HUES64 (cell line): ENCODE data around the gene COPS3.

Experiments
- H3K27ac ChIP-seq: 2 replicates; pipeline ENCODE4 v1.7.0; 2013; ENCODE audit warnings: low read depth, low read length, inconsistent platforms
- H3K27me3 ChIP-seq: 2 replicates; pipeline ENCODE4 v1.6.1; 2013; ENCODE audit warnings: mild to moderate bottlenecking, low read length; ENCODE audit not compliant: insufficient read depth
- H3K36me3 ChIP-seq: 2 replicates; pipeline ENCODE4 v1.6.1; 2013; ENCODE audit warnings: mild to moderate bottlenecking, low read length; ENCODE audit not compliant: insufficient read depth
- H3K4me1 ChIP-seq: 2 replicates; pipeline ENCODE4 v1.6.1; 2013; ENCODE audit warnings: mild to moderate bottlenecking, low read length, moderate library complexity; ENCODE audit not compliant: insufficient read depth
- H3K4me3 ChIP-seq: 2 replicates; pipeline ENCODE4 v1.5.1; 2013; ENCODE audit warnings: mild to moderate bottlenecking, low read length, moderate library complexity
- H3K9ac ChIP-seq: 2 replicates; pipeline ENCODE4 v1.6.1; 2013; ENCODE audit warnings: mild to moderate bottlenecking, low read depth, low read length
- H3K9me3 ChIP-seq: 2 replicates; pipeline ENCODE4 v1.6.1; 2013; ENCODE audit warnings: low read depth, low read length; ENCODE audit not compliant: insufficient read depth
- WGBS: fragments of 150-250, 120-280 bp; methylation state at CpG from one replicate; pipeline ENCODE4 v1.1.7; 2013; ENCODE audit warnings: missing lambda C conversion rate; 5-methylcytosine and 5-hydroxymethylcytosine counted together

Gene COPS3

GRCh38 chr17:17214646-17215436 is 66.2 kb downstream of the COPS3 start:
- H3K27ac ChIP-seq = no peak overlapping the region
- H3K36me3 ChIP-seq = peaks cover 71% of the 10 kb centered on the region
- H3K27me3 ChIP-seq = no peaks in the 10 kb centered on the region
- 93% methylated on average over 27 of the region's 27 CpGs for WGBS
- H3K4me3 ChIP-seq = no peak overlapping the region
- H3K9ac ChIP-seq = no peak overlapping the region
- H3K9me3 ChIP-seq = no peaks in the 10 kb centered on the region
- no peaks in the 10 kb centered on the region for H3K4me1 ChIP-seq

GRCh38 chr17:17213775-17214174 is 67.3 kb downstream of the COPS3 start:
- WGBS = 96% methylated on average over 10 of the region's 10 CpGs
- H3K36me3 ChIP-seq = peaks cover 62% of the 10 kb centered on the region
- no peaks in the 10 kb centered on the region for H3K27me3 ChIP-seq
- no peak overlapping the region for H3K4me3 ChIP-seq
- H3K9me3 ChIP-seq = no peaks in the 10 kb centered on the region
- H3K4me1 ChIP-seq = no peaks in the 10 kb centered on the region
- H3K9ac ChIP-seq = no peak overlapping the region
- no peak overlapping the region for H3K27ac ChIP-seq

DNA sequence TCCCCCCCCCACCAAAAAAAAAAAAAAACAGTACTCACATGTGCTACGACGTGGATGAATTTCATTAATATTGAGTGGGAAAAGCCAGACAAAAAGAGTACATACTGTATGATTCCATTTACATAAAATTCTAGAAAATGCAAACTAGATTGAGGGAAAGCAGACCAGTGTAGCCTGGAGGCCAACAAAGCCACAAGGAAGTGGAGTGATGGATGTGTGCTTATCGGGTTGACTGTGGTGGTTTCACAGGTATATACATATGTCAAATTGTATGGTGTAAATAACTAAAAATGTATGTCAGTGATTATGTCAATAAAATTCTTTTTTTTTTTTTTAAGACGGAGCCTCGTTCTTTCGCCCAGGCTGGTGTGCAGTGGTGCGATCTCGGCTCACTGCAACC is 73.0 kb downstream of the COPS3 start:
- 96% methylated on average over 6 of the region's 8 CpGs for WGBS
- H3K4me3 ChIP-seq = no peak overlapping the region
- H3K9ac ChIP-seq = no peak overlapping the region
- no peaks in the 10 kb centered on the region for H3K9me3 ChIP-seq
- no peak overlapping the region for H3K27ac ChIP-seq
- no peaks in the 10 kb centered on the region for H3K4me1 ChIP-seq
- H3K36me3 ChIP-seq = peaks cover 8% of the 10 kb centered on the region
- H3K27me3 ChIP-seq = peaks cover 11% of the 10 kb centered on the region

DNA sequence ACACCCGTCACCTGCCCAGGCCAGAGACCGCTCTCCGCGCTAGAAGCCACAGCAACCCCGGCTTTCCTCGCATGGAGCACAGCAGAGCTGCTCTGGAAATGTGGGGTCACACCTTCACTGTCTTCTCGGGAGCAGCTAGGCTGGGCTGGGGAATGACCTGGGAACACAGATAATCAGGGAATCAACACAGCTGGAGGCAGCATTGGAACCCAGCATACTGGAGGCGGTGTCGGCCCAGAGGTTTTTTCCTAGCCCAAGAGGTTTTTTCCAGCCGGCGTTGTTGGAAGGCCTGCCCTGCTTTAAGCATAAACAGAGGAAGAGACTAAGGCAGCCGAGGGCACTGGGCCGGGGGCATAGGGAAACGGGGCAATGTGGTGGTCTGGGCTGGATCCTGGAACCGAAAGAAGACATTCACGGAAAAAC is 74.1 kb downstream of the COPS3 start:
- 91% methylated on average over 16 of the region's 16 CpGs for WGBS
- Histone ChIP-seq H3K36me3 (0 out of 2 replicates have a peak, but pooled peaks cover under 1% of the 10 kb centered on the region), H3K27ac (no peak overlapping the region), H3K4me1 (no peaks in the 10 kb centered on the region), H3K4me3 (no peak overlapping the region), H3K9ac (no peak overlapping the region), H3K9me3 (no peaks in the 10 kb centered on the region), H3K27me3 (peaks cover 11% of the 10 kb centered on the region)

DNA sequence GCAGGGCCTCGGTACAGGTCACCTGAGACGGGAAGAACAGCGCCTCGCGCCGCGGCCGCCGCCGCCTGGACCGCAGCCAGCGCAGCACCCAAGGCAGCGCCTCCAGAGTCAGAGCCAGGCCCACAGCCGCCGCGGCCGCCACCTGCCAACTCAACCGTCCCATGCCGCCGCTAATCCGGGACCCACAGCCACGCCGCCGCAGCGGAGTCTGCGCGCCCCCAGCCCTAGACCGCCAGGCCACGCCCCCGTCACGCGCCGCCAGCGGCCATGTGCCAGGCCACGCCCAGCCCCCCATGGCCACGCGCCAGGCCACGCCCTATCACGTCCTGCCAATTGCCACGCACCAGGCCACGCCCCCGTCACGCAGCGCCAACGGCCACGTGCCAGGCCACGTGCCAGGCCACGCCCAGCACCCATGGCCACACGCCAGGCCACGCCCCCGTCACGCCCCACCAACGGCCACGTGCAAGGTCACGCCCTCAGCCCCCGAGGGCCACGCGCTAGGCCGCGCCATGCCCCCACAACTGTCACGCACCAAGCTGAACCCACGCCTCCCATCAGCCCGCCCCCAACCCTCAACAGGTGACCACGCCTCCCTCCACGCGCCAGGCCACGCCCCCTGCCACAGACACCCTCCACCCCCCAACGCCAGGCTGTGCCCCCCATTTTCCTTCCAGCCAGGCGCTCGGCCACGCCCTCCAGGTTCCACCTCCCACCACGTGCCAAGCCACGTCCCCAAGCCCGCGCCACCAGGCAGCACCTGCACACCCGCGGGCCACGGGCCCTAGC is 74.7 kb downstream of the COPS3 start, which contains the start of gene PLD6:
Gene PLD6 (minus strand): TSS at position 210 of the 789 bp plus-strand sequence. CDS start 47 bp downstream, at position 163.
- 51% methylated on average over 78 of the region's 78 CpGs for WGBS
- no peaks in the 10 kb centered on the region for H3K9me3 ChIP-seq
- peak within 1 kb of the TSS; percentile 51 for H3K4me3 ChIP-seq
- H3K27ac ChIP-seq = no peak within 1 kb of the TSS
- no peaks in the 10 kb centered on the region for H3K4me1 ChIP-seq
- peak within 1 kb of the TSS; percentile 72 for H3K9ac ChIP-seq
- H3K27me3 ChIP-seq = peaks cover 11% of the 10 kb centered on the region
- no peaks in the 10 kb centered on the region for H3K36me3 ChIP-seq

DNA sequence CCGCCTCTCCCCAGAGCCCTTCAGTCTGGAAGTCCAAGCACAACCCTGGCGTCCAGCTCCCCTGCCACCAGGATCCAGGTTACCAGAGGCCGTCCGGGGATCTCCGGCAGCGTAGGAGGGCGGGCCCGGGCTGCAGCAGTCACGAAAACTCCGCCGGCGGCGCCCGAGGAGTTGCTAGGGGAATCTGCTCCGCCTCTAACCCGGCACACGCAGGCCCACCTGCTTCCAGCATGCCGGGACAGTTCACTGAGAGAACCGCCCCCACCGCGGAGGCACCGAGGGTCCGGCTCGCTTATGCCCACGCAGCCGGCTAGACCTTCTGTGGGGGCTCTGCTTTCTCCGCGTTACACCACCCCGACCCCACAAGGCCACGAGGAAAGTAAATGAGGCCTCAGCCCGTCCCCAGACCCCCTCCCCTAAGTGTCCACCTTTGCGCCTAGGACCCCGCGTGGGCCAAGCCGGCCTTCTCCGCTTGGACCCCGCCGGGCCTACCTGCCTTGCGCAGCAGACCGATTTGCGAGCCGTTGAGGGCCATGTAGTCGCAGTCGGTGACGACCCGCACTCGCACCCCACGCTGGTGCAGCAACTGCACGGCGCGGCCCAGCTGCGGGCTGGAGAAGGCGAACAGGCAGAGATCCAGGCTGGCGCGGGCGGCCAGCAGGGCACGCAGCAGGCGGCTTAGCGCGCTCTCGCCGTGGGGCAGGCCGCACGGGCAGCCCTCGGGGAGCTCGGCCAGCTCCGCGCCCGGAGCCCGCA is 75.5 kb downstream of the COPS3 start:
- Histone ChIP-seq H3K9me3 (no peaks in the 10 kb centered on the region), H3K36me3 (no peaks in the 10 kb centered on the region), H3K4me3 (peak overlapping the region; percentile 51), H3K27me3 (peaks cover 11% of the 10 kb centered on the region), H3K9ac (peak overlapping the region; percentile 72), H3K4me1 (no peaks in the 10 kb centered on the region), H3K27ac (no peak overlapping the region)
- WGBS = 15% methylated on average over 70 of the region's 70 CpGs

DNA sequence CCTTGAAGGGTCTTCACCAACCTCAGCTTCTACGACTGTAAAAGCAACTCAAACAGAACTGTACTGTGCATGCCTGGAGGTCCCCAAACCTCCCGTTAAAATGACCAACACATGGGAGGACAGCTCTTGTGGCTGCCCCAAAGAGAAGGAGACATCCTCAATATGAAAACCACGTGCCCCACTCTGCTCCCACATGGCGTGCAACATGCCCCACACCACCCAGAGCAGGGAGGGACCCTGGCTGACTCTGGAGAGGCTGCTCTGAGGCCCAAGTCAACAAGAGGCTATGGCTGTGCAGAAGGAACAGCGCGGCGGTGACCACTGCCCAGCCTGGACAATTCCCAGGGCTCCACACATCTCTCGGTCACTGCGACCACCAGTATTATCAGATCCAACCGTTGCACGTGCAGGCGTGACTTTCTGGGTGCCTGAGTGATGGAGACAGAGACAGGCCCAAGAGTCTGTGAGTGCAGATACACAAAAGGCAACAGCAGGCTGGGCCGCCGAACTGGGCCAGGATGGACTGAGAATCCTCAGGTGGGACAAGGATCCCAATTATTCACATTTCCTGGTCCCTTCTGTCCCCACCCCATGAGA is 76.3 kb downstream of the COPS3 start:
- no peak overlapping the region for H3K27ac ChIP-seq
- 92% methylated on average over 14 of the region's 14 CpGs for WGBS
- no peak overlapping the region for H3K9ac ChIP-seq
- no peaks in the 10 kb centered on the region for H3K4me1 ChIP-seq
- H3K27me3 ChIP-seq = peaks cover 11% of the 10 kb centered on the region
- no peaks in the 10 kb centered on the region for H3K9me3 ChIP-seq
- no peaks in the 10 kb centered on the region for H3K36me3 ChIP-seq
- no peak overlapping the region; the same call in 1 of the 2 replicates for H3K4me3 ChIP-seq

DNA sequence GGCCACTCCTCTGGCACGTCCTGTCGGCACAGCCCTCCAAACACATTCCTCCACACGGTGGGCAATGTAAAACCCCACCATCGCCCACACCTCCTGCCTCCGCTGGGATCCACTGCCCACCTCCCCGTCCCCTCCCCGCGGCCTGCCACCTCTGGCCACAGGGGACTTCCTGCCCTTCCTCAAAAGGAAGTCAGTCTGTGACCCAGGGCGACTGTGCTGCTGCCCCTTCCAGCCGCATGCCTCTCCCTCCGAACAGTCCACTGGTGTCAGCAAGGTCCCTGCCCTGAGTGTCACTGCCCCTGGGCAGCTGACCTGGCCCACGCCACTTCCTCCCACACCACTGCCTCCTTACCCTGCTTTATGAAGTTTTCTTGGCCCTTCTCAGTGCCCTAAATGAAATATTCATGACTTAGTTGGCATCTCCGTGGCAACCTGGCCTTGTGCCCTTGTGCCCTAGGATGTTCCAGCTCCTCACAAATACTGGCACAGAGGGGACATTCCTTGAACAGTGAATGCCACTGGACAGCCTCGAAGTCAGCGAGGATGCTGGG is 76.9 kb downstream of the COPS3 start:
- no peak overlapping the region for H3K4me3 ChIP-seq
- WGBS = 89% methylated on average over 15 of the region's 15 CpGs

DNA sequence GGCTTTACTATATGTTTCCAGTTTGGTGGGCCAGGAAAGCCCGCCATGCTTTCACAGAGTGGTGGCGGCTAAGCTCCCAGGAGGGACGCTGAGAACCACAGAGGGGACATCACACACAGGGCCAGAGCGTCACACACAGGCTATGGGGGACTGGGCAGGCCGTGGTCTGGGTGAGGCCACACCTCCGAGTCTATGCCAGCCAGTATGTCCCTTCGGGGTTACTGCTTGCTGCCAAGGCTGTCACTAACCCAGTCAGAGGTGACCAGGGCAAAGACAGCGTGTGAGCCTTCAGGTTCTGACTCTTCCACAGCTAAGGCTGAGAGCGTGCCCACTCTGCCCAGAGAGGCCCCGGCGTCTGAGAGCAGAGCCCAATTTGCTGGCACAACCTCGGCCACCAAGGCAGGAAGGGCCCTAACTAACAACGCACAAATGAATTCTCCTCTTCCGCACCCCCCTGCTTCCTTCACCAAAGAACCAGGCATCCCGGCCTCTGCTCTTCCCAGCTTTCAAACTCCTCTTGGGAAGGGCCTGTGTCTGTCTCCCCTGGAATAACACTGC is 77.8 kb downstream of the COPS3 start:
- WGBS = 94% methylated on average over 15 of the region's 15 CpGs
- Histone ChIP-seq H3K27ac (no peak overlapping the region), H3K9ac (no peak overlapping the region), H3K36me3 (no peaks in the 10 kb centered on the region), H3K9me3 (no peaks in the 10 kb centered on the region), H3K4me1 (no peaks in the 10 kb centered on the region), H3K4me3 (no peak overlapping the region), H3K27me3 (peaks cover 11% of the 10 kb centered on the region)

More for the DNA sequence above, 76.9 kb downstream of the COPS3 start:
- H3K9ac ChIP-seq = no peak overlapping the region
- H3K4me1 ChIP-seq = no peaks in the 10 kb centered on the region
- H3K27ac ChIP-seq = no peak overlapping the region
- no peaks in the 10 kb centered on the region for H3K9me3 ChIP-seq
- peaks cover 11% of the 10 kb centered on the region for H3K27me3 ChIP-seq
- H3K36me3 ChIP-seq = no peaks in the 10 kb centered on the region

GRCh38 chr17:17201907-17202306 is 79.1 kb downstream of the COPS3 start:
- Histone ChIP-seq H3K27ac (no peak overlapping the region), H3K4me3 (no peak overlapping the region), H3K4me1 (no peaks in the 10 kb centered on the region), H3K9me3 (no peaks in the 10 kb centered on the region), H3K27me3 (peaks cover 11% of the 10 kb centered on the region), H3K36me3 (no peaks in the 10 kb centered on the region), H3K9ac (no peak overlapping the region)
- WGBS = 93% methylated on average over 8 of the region's 8 CpGs
